ENCODE data around the gene MALT1. TPM values are rescaled to one million over a fixed set of nuclear protein-coding genes. Genes with fewer than 3 reads are reported as not detected.

MALT1 gene
- total RNA-seq, 2 donors from 2014 or later = 17.7 to 28.8 TPM

DNA sequence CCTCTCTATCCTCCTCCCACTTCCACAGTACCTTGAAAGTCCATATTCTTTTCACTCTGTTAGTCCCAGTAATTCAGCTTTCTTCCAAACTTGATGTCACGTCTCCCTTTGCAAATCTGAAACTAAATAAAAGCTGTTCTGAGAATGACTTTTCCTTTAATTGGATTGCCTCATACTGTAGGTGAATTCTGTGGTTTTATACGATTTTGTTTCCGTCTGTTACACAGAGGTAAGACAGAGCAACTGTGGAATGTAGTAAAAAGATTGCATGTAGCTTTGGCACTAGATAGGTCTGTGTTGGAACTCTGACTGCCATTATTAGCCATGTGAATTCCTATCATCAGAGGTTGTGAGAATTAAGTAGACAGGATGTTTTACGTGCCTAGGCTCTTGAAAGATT, 25.9 kb downstream of the MALT1 start:
- no peak for DNase-seq (ENCODE audit: low spot score)
- peaks cover 6% of the 10 kb centered on the region for H3K36me3 ChIP-seq
- no peaks in the 10 kb centered on the region for H3K27me3 ChIP-seq (replicated peaks; ENCODE audit: insufficient read depth)
- no peak overlapping the region for H3K4me3 ChIP-seq
- H3K9me3 ChIP-seq = no peaks in the 10 kb centered on the region
- no peak for ATAC-seq (ENCODE audit: insufficient number of reproducible peaks, low FRiP score, low read depth)
- H3K27ac ChIP-seq = no peak overlapping the region
- TF ChIP-seq, protein P1, sequence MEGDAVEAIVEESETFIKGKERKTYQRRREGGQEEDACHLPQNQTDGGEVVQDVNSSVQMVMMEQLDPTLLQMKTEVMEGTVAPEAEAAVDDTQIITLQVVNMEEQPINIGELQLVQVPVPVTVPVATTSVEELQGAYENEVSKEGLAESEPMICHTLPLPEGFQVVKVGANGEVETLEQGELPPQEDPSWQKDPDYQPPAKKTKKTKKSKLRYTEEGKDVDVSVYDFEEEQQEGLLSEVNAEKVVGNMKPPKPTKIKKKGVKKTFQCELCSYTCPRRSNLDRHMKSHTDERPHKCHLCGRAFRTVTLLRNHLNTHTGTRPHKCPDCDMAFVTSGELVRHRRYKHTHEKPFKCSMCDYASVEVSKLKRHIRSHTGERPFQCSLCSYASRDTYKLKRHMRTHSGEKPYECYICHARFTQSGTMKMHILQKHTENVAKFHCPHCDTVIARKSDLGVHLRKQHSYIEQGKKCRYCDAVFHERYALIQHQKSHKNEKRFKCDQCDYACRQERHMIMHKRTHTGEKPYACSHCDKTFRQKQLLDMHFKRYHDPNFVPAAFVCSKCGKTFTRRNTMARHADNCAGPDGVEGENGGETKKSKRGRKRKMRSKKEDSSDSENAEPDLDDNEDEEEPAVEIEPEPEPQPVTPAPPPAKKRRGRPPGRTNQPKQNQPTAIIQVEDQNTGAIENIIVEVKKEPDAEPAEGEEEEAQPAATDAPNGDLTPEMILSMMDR (IDR thresholded peaks at IDR 0.05) = no peak
- H3K4me1 ChIP-seq (ENCODE audit: control insufficient read depth in 1 of 2, low read depth in 2 of 2) = no peaks in the 10 kb centered on the region

DNA sequence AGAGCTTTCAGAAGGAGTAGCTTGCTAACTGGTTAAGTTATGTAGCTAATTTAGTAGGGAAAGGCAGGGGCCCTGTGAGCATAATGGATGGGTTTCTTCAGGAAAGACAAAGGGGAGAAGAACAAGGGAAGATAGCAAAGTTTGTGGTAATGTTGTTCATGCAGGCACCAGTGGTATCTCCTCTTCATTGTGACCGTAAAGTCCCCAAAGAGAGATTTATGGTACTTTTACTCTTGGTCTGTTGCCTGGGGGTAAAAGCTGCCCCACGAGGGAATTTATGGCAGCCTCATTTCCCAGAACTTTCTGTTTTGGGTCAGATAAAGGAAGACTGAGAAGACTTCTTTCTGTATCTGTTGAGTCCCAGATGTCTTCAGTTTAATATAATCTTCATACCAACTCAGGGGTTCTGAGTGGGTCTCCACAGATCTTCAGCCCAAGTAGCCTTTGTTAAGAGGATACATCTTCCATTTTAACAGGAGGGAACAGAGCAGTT, 27.5 kb downstream of the MALT1 start:
- no peak for ATAC-seq (ENCODE audit: insufficient number of reproducible peaks, low FRiP score, low read depth)
- TF ChIP-seq, protein P1 (IDR thresholded peaks at IDR 0.05) = no peak
- H3K36me3 ChIP-seq = peaks cover 9% of the 10 kb centered on the region
- H3K27me3 ChIP-seq (replicated peaks; ENCODE audit: insufficient read depth) = no peaks in the 10 kb centered on the region
- no peaks in the 10 kb centered on the region for H3K9me3 ChIP-seq
- no peak for DNase-seq (ENCODE audit: low spot score)
- H3K27ac ChIP-seq = no peak overlapping the region
- no peak overlapping the region for H3K4me3 ChIP-seq
- no peaks in the 10 kb centered on the region for H3K4me1 ChIP-seq (ENCODE audit: control insufficient read depth in 1 of 2, low read depth in 2 of 2)

DNA sequence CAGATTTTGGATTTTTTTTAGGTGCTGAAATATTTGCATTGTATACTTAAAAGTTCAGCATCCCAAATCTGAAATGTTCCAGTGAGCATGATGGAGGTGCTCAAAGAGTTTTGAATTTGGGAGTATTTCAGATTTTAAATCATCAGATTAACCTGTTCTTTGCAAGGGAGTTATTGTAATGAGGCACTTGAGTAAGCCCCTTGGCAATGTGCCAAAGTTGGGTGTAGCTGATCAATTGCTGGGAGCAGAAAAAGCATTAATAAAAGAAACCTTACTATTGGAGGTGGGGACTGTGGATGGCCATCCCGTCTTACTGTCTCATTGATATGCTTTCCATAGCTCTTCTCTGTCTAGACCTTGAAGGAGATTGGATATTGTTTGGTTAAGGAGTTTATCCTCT, 28.3 kb downstream of the MALT1 start:
- TF ChIP-seq, protein P1 (IDR thresholded peaks at IDR 0.05) = no peak
- DNase-seq (ENCODE audit: low spot score) = no peak
- no peak for ATAC-seq (ENCODE audit: insufficient number of reproducible peaks, low FRiP score, low read depth)

DNA sequence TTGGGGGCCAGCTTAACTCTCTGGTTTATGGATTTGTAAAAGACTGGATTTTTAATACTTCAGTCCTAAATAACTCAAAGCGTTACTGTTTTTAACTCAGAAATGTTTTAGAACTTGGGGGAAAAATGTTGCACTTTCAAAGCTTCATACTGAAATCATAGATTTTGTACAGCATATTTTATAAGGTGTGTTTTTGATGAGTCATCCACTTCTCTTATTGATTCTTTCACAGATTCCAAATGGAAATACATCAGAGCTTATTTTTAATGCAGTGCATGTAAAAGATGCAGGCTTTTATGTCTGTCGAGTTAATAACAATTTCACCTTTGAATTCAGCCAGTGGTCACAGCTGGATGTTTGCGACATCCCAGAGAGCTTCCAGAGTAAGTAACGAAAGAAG, 28.9 kb downstream of the MALT1 start:
- Histone ChIP-seq H3K36me3 (peaks cover 12% of the 10 kb centered on the region), H3K27ac (no peak overlapping the region), H3K27me3 (replicated peaks; ENCODE audit: insufficient read depth) (no peaks in the 10 kb centered on the region), H3K4me3 (no peak overlapping the region), H3K9me3 (no peaks in the 10 kb centered on the region), H3K4me1 (ENCODE audit: control insufficient read depth in 1 of 2, low read depth in 2 of 2) (no peaks in the 10 kb centered on the region)
- ATAC-seq (ENCODE audit: insufficient number of reproducible peaks, low FRiP score, low read depth) (no peak), DNase-seq (ENCODE audit: low spot score) (no peak)
- TF ChIP-seq, protein P1 (IDR thresholded peaks at IDR 0.05) = no peak

More for the DNA sequence above, 28.3 kb downstream of the MALT1 start:
- no peak overlapping the region for H3K4me3 ChIP-seq
- no peaks in the 10 kb centered on the region for H3K27me3 ChIP-seq (replicated peaks; ENCODE audit: insufficient read depth)
- no peaks in the 10 kb centered on the region for H3K9me3 ChIP-seq
- no peak overlapping the region for H3K27ac ChIP-seq
- H3K4me1 ChIP-seq (ENCODE audit: control insufficient read depth in 1 of 2, low read depth in 2 of 2) = no peaks in the 10 kb centered on the region
- H3K36me3 ChIP-seq = peaks cover 12% of the 10 kb centered on the region

GRCh38 chr18:58712930-58713329, 41.7 kb downstream of the MALT1 start:
- TF ChIP-seq, protein P1 (IDR thresholded peaks at IDR 0.05) = no peak
- no peak for ATAC-seq (ENCODE audit: insufficient number of reproducible peaks, low FRiP score, low read depth)
- H3K36me3 ChIP-seq = peaks cover 4% of the 10 kb centered on the region
- no peaks in the 10 kb centered on the region for H3K27me3 ChIP-seq (replicated peaks; ENCODE audit: insufficient read depth)
- no peaks in the 10 kb centered on the region for H3K9me3 ChIP-seq
- no peak for DNase-seq (ENCODE audit: low spot score)
- H3K4me1 ChIP-seq (ENCODE audit: control insufficient read depth in 1 of 2, low read depth in 2 of 2) = no peaks in the 10 kb centered on the region
- H3K27ac ChIP-seq = no peak overlapping the region
- H3K4me3 ChIP-seq = no peak overlapping the region

Data from thoracic aorta (tissue), 2 donors.